GM21723 (cell line): ENCODE results near the gene GLDN.

Source experiments
- ATAC-seq: cut with Tn5 transposase; IDR thresholded peaks from one replicate; pipeline ENCODE4 v1.9.1; 2021; ENCODE audit warnings: mild to moderate bottlenecking, moderate library complexity; ENCODE audit not compliant: unreplicated experiment

Gene GLDN

GRCh38 chr15:51322621-51323296 is 18.7 kb upstream of the GLDN start:
- no peak for ATAC-seq

- ATAC-seq = no peak
Measured at GRCh38 chr15:51323749-51324148, 17.7 kb upstream of the GLDN start.

- ATAC-seq = no peak
Measured at GRCh38 chr15:51325167-51325566, 16.3 kb upstream of the GLDN start.

- no peak for ATAC-seq
Measured at GRCh38 chr15:51327081-51327480, 14.4 kb upstream of the GLDN start.

GRCh38 chr15:51328926-51329325 is 12.5 kb upstream of the GLDN start:
- ATAC-seq = no peak

- ATAC-seq = no peak
Measured at GRCh38 chr15:51331141-51331540, 10.3 kb upstream of the GLDN start.

- ATAC-seq = no peak
Measured at GRCh38 chr15:51332206-51333147, 9.0 kb upstream of the GLDN start.

- ATAC-seq = no peak
Measured at GRCh38 chr15:51333571-51333970, 7.9 kb upstream of the GLDN start.

- no peak for ATAC-seq
Measured at GRCh38 chr15:51334011-51334451, 7.4 kb upstream of the GLDN start.

- no peak for ATAC-seq
Measured at GRCh38 chr15:51335087-51335486, 6.4 kb upstream of the GLDN start.

- peak; percentile 77 for ATAC-seq
Measured at GRCh38 chr15:51335538-51336410, 5.7 kb upstream of the GLDN start.

- no peak for ATAC-seq
Measured at GRCh38 chr15:51338496-51338895, 3.0 kb upstream of the GLDN start, which contains the start of gene CYP19A1. CYP19A1 (minus strand) TSS chr15:51338596; CDS start chr15:51242912, 95,684 bp downstream.

- no peak for ATAC-seq
Measured at GRCh38 chr15:51342227-51342999, 958 bp downstream of the GLDN start.

- no peak for ATAC-seq
Measured at GRCh38 chr15:51343466-51343865, 2.0 kb downstream of the GLDN start.

GRCh38 chr15:51346136-51346535 is 4.7 kb downstream of the GLDN start:
- ATAC-seq = no peak

- ATAC-seq = peak; percentile 92
Measured at GRCh38 chr15:51348688-51349087, 7.2 kb downstream of the GLDN start.

- ATAC-seq = peak; percentile 22
Measured at GRCh38 chr15:51349156-51349844, 7.8 kb downstream of the GLDN start.

- no peak for ATAC-seq
Measured at GRCh38 chr15:51350723-51351122, 9.3 kb downstream of the GLDN start.

- ATAC-seq = no peak
Measured at GRCh38 chr15:51353976-51354375, 12.5 kb downstream of the GLDN start.

- no peak for ATAC-seq
Measured at GRCh38 chr15:51355096-51355495, 13.6 kb downstream of the GLDN start.
